HG03139 (cell line): ENCODE measurements around the gene EEFSEC.
"Not testable (repeated sequence)": the region's sequence is repeated elsewhere in the genome, so short reads cannot be mapped to it uniquely, and the experiment has no call there.

ENCODE experiments used
- ATAC-seq: cut with Tn5 transposase; IDR thresholded peaks from one replicate; pipeline ENCODE4 v1.9.1; 2021; ENCODE audit not compliant: unreplicated experiment

The EEFSEC gene

GRCh38 chr3:128152419-128153155 is 694 bp upstream of the EEFSEC start:
- ATAC-seq, result no peak

GRCh38 chr3:128154354-128154753 is 1.1 kb downstream of the EEFSEC start:
- not testable (repeated sequence) for ATAC-seq

GRCh38 chr3:128155616-128156360 is 2.5 kb downstream of the EEFSEC start:
- no peak for ATAC-seq

GRCh38 chr3:128160661-128161060 is 7.4 kb downstream of the EEFSEC start:
- ATAC-seq, result no peak

- no peak for ATAC-seq
Measured at GRCh38 chr3:128163432-128163831, 10.2 kb downstream of the EEFSEC start.

GRCh38 chr3:128166971-128167453 is 13.7 kb downstream of the EEFSEC start:
- ATAC-seq, result no peak

- ATAC-seq, result no peak
Measured at GRCh38 chr3:128167646-128167972, 14.3 kb downstream of the EEFSEC start.

- ATAC-seq, result no peak
Measured at GRCh38 chr3:128167973-128168674, 14.8 kb downstream of the EEFSEC start.

- no peak for ATAC-seq
Measured at GRCh38 chr3:128168836-128169235, 15.6 kb downstream of the EEFSEC start.

- no peak for ATAC-seq
Measured at GRCh38 chr3:128170866-128171516, 17.7 kb downstream of the EEFSEC start.

GRCh38 chr3:128173200-128173599 is 19.9 kb downstream of the EEFSEC start:
- ATAC-seq, result no peak

GRCh38 chr3:128173849-128174248 is 20.6 kb downstream of the EEFSEC start:
- ATAC-seq, result no peak

- ATAC-seq, result no peak
Measured at GRCh38 chr3:128174675-128175590, 21.7 kb downstream of the EEFSEC start.

GRCh38 chr3:128175768-128176167 is 22.5 kb downstream of the EEFSEC start:
- no peak for ATAC-seq

- ATAC-seq, result no peak
Measured at GRCh38 chr3:128176276-128176833, 23.1 kb downstream of the EEFSEC start.

- no peak for ATAC-seq
Measured at GRCh38 chr3:128177865-128178264, 24.6 kb downstream of the EEFSEC start.

GRCh38 chr3:128178782-128179483 is 25.7 kb downstream of the EEFSEC start:
- ATAC-seq, result no peak

GRCh38 chr3:128179484-128179819 is 26.2 kb downstream of the EEFSEC start:
- no peak for ATAC-seq

- ATAC-seq, result no peak
Measured at GRCh38 chr3:128180436-128180835, 27.2 kb downstream of the EEFSEC start.
